ENCODE data around the gene CEACAM18.
"Not testable (repeated sequence)": the region's sequence is repeated elsewhere in the genome, so short reads cannot be mapped to it uniquely, and the experiment has no call there.

The CEACAM18 gene

GRCh38 chr19:51490676-51491075, 12.3 kb downstream of the CEACAM18 start:
- peaks cover 9% of the 10 kb centered on the region for H3K9me3 Mint-ChIP-seq
- H3K36me3 Mint-ChIP-seq (ENCODE audit: low read depth), result no peaks in the 10 kb centered on the region
- H3K4me3 Mint-ChIP-seq, result no peak overlapping the region
- peaks cover 5% of the 10 kb centered on the region for H3K27me3 Mint-ChIP-seq
- intact Hi-C loops (cut with micrococcal nuclease), result no loop called here
- no peak overlapping the region for H3K27ac Mint-ChIP-seq
- peaks cover 36% of the 10 kb centered on the region for H3K4me1 Mint-ChIP-seq (ENCODE audit: low read depth)

- no peaks in the 10 kb centered on the region for H3K27me3 Mint-ChIP-seq
- no peaks in the 10 kb centered on the region for H3K36me3 Mint-ChIP-seq (ENCODE audit: low read depth)
- peaks cover 9% of the 10 kb centered on the region for H3K9me3 Mint-ChIP-seq
- H3K4me3 Mint-ChIP-seq, result no peak overlapping the region
- H3K4me1 Mint-ChIP-seq (ENCODE audit: low read depth), result peaks cover 36% of the 10 kb centered on the region
- intact Hi-C loops (cut with micrococcal nuclease), result no loop called here
- no peak overlapping the region for H3K27ac Mint-ChIP-seq
Observed at GRCh38 chr19:51491586-51491985, 13.2 kb downstream of the CEACAM18 start.

GRCh38 chr19:51493776-51494175, 15.4 kb downstream of the CEACAM18 start:
- peaks cover 9% of the 10 kb centered on the region for H3K9me3 Mint-ChIP-seq
- H3K4me1 Mint-ChIP-seq (ENCODE audit: low read depth), result peaks cover 46% of the 10 kb centered on the region
- intact Hi-C loops (cut with micrococcal nuclease), result no loop called here
- H3K27ac Mint-ChIP-seq, result peak overlapping the region; percentile 52
- peaks cover 6% of the 10 kb centered on the region for H3K27me3 Mint-ChIP-seq
- no peak overlapping the region for H3K4me3 Mint-ChIP-seq
- H3K36me3 Mint-ChIP-seq (ENCODE audit: low read depth), result no peaks in the 10 kb centered on the region

- Mint-ChIP-seq H3K27ac (no peak overlapping the region), H3K36me3 (ENCODE audit: low read depth) (no peaks in the 10 kb centered on the region), H3K4me3 (no peak overlapping the region), H3K4me1 (ENCODE audit: low read depth) (peaks cover 70% of the 10 kb centered on the region), H3K27me3 (peaks cover 12% of the 10 kb centered on the region), H3K9me3 (peaks cover 9% of the 10 kb centered on the region)
- intact Hi-C loops (cut with micrococcal nuclease), result no loop called here
Observed at GRCh38 chr19:51497666-51498065, 19.3 kb downstream of the CEACAM18 start.

GRCh38 chr19:51500931-51501330, 22.6 kb downstream of the CEACAM18 start:
- H3K36me3 Mint-ChIP-seq (ENCODE audit: low read depth), result peaks cover 23% of the 10 kb centered on the region
- peaks cover 81% of the 10 kb centered on the region for H3K4me1 Mint-ChIP-seq (ENCODE audit: low read depth)
- peaks cover 28% of the 10 kb centered on the region for H3K9me3 Mint-ChIP-seq
- H3K27ac Mint-ChIP-seq, result peak overlapping the region; percentile 62
- H3K27me3 Mint-ChIP-seq, result peaks cover 12% of the 10 kb centered on the region
- intact Hi-C loops (cut with micrococcal nuclease), result not testable (repeated sequence)
- H3K4me3 Mint-ChIP-seq, result peak overlapping the region; percentile 20

GRCh38 chr19:51501594-51502263, 23.4 kb downstream of the CEACAM18 start, which contains the start of gene SIGLEC12:
TSS of gene SIGLEC12 (minus strand) at chr19:51501800. CDS start at chr19:51501733, 67 bp downstream.
- Mint-ChIP-seq H3K9me3 (peaks cover 28% of the 10 kb centered on the region), H3K4me1 (ENCODE audit: low read depth) (peaks cover 84% of the 10 kb centered on the region), H3K4me3 (peak within 1 kb of the TSS; percentile 45), H3K27me3 (peaks cover 12% of the 10 kb centered on the region), H3K27ac (peak within 1 kb of the TSS; percentile 62), H3K36me3 (ENCODE audit: low read depth) (peaks cover 23% of the 10 kb centered on the region)
- intact Hi-C loops (cut with micrococcal nuclease), result no loop called here

GRCh38 chr19:51503286-51503817, 25.0 kb downstream of the CEACAM18 start:
- Mint-ChIP-seq H3K27me3 (peaks cover 7% of the 10 kb centered on the region), H3K4me1 (ENCODE audit: low read depth) (peaks cover 91% of the 10 kb centered on the region), H3K4me3 (no peak overlapping the region), H3K36me3 (ENCODE audit: low read depth) (peaks cover 23% of the 10 kb centered on the region), H3K9me3 (peaks cover 28% of the 10 kb centered on the region), H3K27ac (peak overlapping the region; percentile 58)
- intact Hi-C loops (cut with micrococcal nuclease), result no loop called here

GRCh38 chr19:51503896-51504295, 25.6 kb downstream of the CEACAM18 start:
- H3K9me3 Mint-ChIP-seq, result peaks cover 28% of the 10 kb centered on the region
- no peak overlapping the region for H3K4me3 Mint-ChIP-seq
- intact Hi-C loops (cut with micrococcal nuclease), result no loop called here
- H3K36me3 Mint-ChIP-seq (ENCODE audit: low read depth), result peaks cover 23% of the 10 kb centered on the region
- H3K27ac Mint-ChIP-seq, result peak overlapping the region; percentile 58
- H3K4me1 Mint-ChIP-seq (ENCODE audit: low read depth), result peaks cover 97% of the 10 kb centered on the region
- H3K27me3 Mint-ChIP-seq, result peaks cover 6% of the 10 kb centered on the region

- H3K36me3 Mint-ChIP-seq (ENCODE audit: low read depth), result peaks cover 23% of the 10 kb centered on the region
- H3K9me3 Mint-ChIP-seq, result peaks cover 28% of the 10 kb centered on the region
- no peaks in the 10 kb centered on the region for H3K27me3 Mint-ChIP-seq
- no peak overlapping the region for H3K4me3 Mint-ChIP-seq
- no peak overlapping the region for H3K27ac Mint-ChIP-seq
- intact Hi-C loops (cut with micrococcal nuclease), result no loop called here
- peaks cover 97% of the 10 kb centered on the region for H3K4me1 Mint-ChIP-seq (ENCODE audit: low read depth)
Observed at GRCh38 chr19:51505904-51506303, 27.6 kb downstream of the CEACAM18 start.

- no peaks in the 10 kb centered on the region for H3K27me3 Mint-ChIP-seq
- H3K4me1 Mint-ChIP-seq (ENCODE audit: low read depth), result peaks cover 89% of the 10 kb centered on the region
- H3K27ac Mint-ChIP-seq, result peak overlapping the region; percentile 91
- peaks cover 23% of the 10 kb centered on the region for H3K36me3 Mint-ChIP-seq (ENCODE audit: low read depth)
- peaks cover 28% of the 10 kb centered on the region for H3K9me3 Mint-ChIP-seq
- H3K4me3 Mint-ChIP-seq, result no peak overlapping the region
- intact Hi-C loops (cut with micrococcal nuclease), result no loop called here
Observed at GRCh38 chr19:51507192-51507591, 28.9 kb downstream of the CEACAM18 start.

GRCh38 chr19:51507640-51508058, 29.3 kb downstream of the CEACAM18 start:
- Mint-ChIP-seq H3K4me1 (ENCODE audit: low read depth) (peaks cover 85% of the 10 kb centered on the region), H3K9me3 (peaks cover 28% of the 10 kb centered on the region), H3K27me3 (no peaks in the 10 kb centered on the region), H3K4me3 (no peak overlapping the region), H3K27ac (peak overlapping the region; percentile 91), H3K36me3 (ENCODE audit: low read depth) (peaks cover 23% of the 10 kb centered on the region)
- intact Hi-C loops (cut with micrococcal nuclease), result no loop called here

GRCh38 chr19:51508059-51508733, 29.9 kb downstream of the CEACAM18 start:
- peaks cover 79% of the 10 kb centered on the region for H3K4me1 Mint-ChIP-seq (ENCODE audit: low read depth)
- H3K4me3 Mint-ChIP-seq, result no peak overlapping the region
- peak overlapping the region; percentile 91 for H3K27ac Mint-ChIP-seq
- intact Hi-C loops (cut with micrococcal nuclease), result no loop called here
- no peaks in the 10 kb centered on the region for H3K27me3 Mint-ChIP-seq
- H3K9me3 Mint-ChIP-seq, result peaks cover 27% of the 10 kb centered on the region
- peaks cover 22% of the 10 kb centered on the region for H3K36me3 Mint-ChIP-seq (ENCODE audit: low read depth)

GRCh38 chr19:51509823-51510660, 31.7 kb downstream of the CEACAM18 start:
- peak overlapping the region; percentile 65 for H3K27ac Mint-ChIP-seq
- no peak overlapping the region for H3K4me3 Mint-ChIP-seq
- peaks cover 3% of the 10 kb centered on the region for H3K36me3 Mint-ChIP-seq (ENCODE audit: low read depth)
- no peaks in the 10 kb centered on the region for H3K27me3 Mint-ChIP-seq
- H3K4me1 Mint-ChIP-seq (ENCODE audit: low read depth), result peaks cover 63% of the 10 kb centered on the region
- peaks cover 8% of the 10 kb centered on the region for H3K9me3 Mint-ChIP-seq
- intact Hi-C loops (cut with micrococcal nuclease), result no loop called here
